Transverse colon (tissue), 4 donors: ENCODE measurements around the gene ATP8B2. TPM values are rescaled to one million over a fixed set of nuclear protein-coding genes. Genes with fewer than 3 reads are reported as not detected.
"Not testable (repeated sequence)": the region's sequence is repeated elsewhere in the genome, so short reads cannot be mapped to it uniquely, and the experiment has no call there.

ENCODE experiments used
- DNase-seq: peaks from one replicate; pipeline ENCODE4 v3.0.0-alpha.2; 2019
- H3K27ac ChIP-seq, 4 donors: fragments of 200-600 bp; sonication (generic); 2 replicates each; pipeline ENCODE4 v1.5.1; 2016 to 2018; ENCODE audit warnings: inconsistent platforms in 4 of 4
- H3K27me3 ChIP-seq: fragments of 200-600 bp; sonication (generic); 2 replicates; pipeline ENCODE4 v1.5.1; 2017; ENCODE audit warnings: inconsistent platforms
- H3K36me3 ChIP-seq, 4 donors: fragments of 200-600 bp; sonication (generic); 2 replicates each; pipeline ENCODE4 v1.5.1; 2017 to 2019; ENCODE audit warnings: inconsistent platforms in 4 of 4
- H3K4me1 ChIP-seq, 4 donors: fragments of 200-600 bp; sonication (generic); 2 replicates each; pipeline ENCODE4 v1.5.1; 2017 to 2020; ENCODE audit warnings: inconsistent platforms in 4 of 4
- H3K4me3 ChIP-seq, 4 donors: fragments of 200-600 bp; sonication (generic); 1 replicate in 1 of 4; 2 replicates in 3 of 4; pipeline versions ENCODE4 v1.5.1 to v1.6.1; 2017 to 2019; ENCODE audit warnings: inconsistent platforms in 4 of 4
- H3K9me3 ChIP-seq, 2 donors: fragments of 200-600 bp; sonication (generic); 2 replicates each; pipeline ENCODE4 v1.5.1; 2017 to 2019; ENCODE audit warnings: inconsistent platforms in 2 of 2
- EP300 ChIP-seq: sonication (generic); formaldehyde crosslinking; IDR thresholded peaks from one replicate; pipeline ENCODE4 v1.6.1; 2017; ENCODE audit warnings: antibody characterized with exemption, low read depth
- POLR2A ChIP-seq: fragments of 450-650 bp; IDR thresholded peaks from one replicate; pipeline ENCODE4 v1.6.1; 2016; ENCODE audit warnings: antibody characterized with exemption, mild to moderate bottlenecking, moderate library complexity
- POLR2AphosphoS5 ChIP-seq, 3 donors: sonication (generic); formaldehyde crosslinking; IDR thresholded peaks; one replicate each; pipeline ENCODE4 v1.6.1; 2016; ENCODE audit warnings: antibody characterized with exemption in 3 of 3
- WGBS, 2 donors: methylation state at CpG; one replicate each; pipeline ENCODE4 v1.1.5; 2018; ENCODE audit warnings: low coverage in 1 of 2; 5-methylcytosine and 5-hydroxymethylcytosine counted together
- in situ Hi-C, 4 donors: fragments of 200-750 bp; cut with MboI; loops; one replicate each; pipeline versions ENCODE4 v1.15.0 to v1.15.1; 2017; ENCODE audit warnings: low sequenced_read_pairs in 3 of 4, low pct_ligation_motif_present in 1 of 4, low pct_unique_long_range_greater_than_20kb in 1 of 4
- intact Hi-C: fragments of 100-400 bp; cut with DNase I; formaldehyde crosslinking; loops from one replicate; pipeline ENCODE4 v1.15.1; 2023; ENCODE audit warnings: low total_unique reads
- total RNA-seq, 4 donors: library from RNA; depleted of rRNA; stranded (reverse); fragments of >200 nt; gene quantifications; one replicate each; pipeline ENCODE4 v1.1.0, GENCODE V29; 2016
- TF ChIP-seq, protein P1 (sequence below), 5 experiments: fragments of 200-600 bp in 3 of 5; fragments of 450-650 bp in 2 of 5; sonication (generic) in 3 of 5; IDR thresholded peaks; 1 replicate in 2 of 5; 2 replicates in 3 of 5; pipeline ENCODE4 v1.5.1; 2016 to 2017; ENCODE audit warnings: antibody characterized with exemption in 5 of 5, inconsistent platforms in 3 of 5, mild to moderate bottlenecking in 2 of 5, moderate library complexity in 1 of 5

The ATP8B2 gene
- total RNA-seq, 4 donors from 2014 or later, result 6.0 to 78.6 (median 24.9) TPM

DNA sequence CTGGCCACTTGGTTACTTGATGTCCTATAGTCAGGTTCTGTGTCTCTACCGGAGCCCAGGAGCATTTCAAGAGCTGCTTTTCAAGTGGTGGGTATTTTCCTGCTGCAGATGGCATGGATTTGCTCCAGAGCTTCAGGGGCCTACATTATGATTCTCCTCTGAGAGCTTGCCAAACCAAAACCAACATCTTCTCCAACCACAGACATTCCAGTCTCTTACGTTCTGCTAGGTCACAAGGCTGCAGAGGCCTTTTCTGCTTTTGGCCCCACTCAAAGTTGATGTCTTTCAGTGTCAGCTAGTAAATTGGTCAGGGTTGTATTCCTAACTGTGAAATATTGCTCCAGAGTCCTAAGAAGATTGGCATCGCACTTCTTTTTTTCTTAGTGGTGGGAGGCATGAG is 19.2 kb upstream of the ATP8B2 start:
- Histone ChIP-seq H3K4me3 (no peak overlapping the region), H3K27ac (no peak overlapping the region), H3K9me3 (no peaks in the 10 kb centered on the region), H3K36me3 (no peaks in the 10 kb centered on the region), H3K4me1 (no peaks in the 10 kb centered on the region), H3K27me3 (no peaks in the 10 kb centered on the region)
- intact Hi-C loops, result no loop called here
- WGBS, 2 donors, result 87 to 88% methylated on average over 2 to 3 of the region's 3 CpGs
- TF ChIP-seq, protein P1, sequence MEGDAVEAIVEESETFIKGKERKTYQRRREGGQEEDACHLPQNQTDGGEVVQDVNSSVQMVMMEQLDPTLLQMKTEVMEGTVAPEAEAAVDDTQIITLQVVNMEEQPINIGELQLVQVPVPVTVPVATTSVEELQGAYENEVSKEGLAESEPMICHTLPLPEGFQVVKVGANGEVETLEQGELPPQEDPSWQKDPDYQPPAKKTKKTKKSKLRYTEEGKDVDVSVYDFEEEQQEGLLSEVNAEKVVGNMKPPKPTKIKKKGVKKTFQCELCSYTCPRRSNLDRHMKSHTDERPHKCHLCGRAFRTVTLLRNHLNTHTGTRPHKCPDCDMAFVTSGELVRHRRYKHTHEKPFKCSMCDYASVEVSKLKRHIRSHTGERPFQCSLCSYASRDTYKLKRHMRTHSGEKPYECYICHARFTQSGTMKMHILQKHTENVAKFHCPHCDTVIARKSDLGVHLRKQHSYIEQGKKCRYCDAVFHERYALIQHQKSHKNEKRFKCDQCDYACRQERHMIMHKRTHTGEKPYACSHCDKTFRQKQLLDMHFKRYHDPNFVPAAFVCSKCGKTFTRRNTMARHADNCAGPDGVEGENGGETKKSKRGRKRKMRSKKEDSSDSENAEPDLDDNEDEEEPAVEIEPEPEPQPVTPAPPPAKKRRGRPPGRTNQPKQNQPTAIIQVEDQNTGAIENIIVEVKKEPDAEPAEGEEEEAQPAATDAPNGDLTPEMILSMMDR (IDR thresholded peaks at IDR 0.05), result no peak
- TF ChIP-seq EP300 (no peak), POLR2AphosphoS5 (IDR thresholded peaks at IDR 0.05) (no peak), POLR2A (no peak)
- in situ Hi-C loops, result no loop called here
- DNase-seq, result no peak

DNA sequence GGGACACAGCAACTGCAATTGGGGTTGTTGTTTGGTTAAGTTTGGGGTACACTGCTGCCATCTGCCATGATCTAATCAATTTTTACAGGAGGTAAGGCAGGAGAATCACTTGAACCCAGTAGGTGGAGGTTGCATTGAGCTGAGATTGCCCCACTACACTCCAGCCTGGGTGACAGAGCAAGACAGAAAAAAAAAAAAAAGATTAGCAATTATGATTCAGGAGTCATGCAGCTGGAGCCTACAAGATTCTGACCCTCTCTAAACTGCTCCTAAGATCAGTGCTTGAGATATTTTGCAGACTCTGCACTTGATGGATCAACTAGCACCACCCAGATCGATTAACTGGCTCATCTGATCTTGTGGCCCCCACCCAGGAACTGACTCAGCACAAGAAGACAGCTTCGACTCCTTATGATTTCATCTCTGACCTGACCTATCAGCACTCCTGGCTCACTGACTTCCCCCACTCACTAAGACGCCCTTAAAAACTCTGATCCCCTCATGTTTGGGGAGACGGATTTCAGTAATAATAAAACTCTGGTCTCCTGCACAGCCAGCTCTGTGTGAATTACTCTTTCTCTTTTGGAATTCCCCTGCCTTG is 17.6 kb upstream of the ATP8B2 start:
- H3K9me3 ChIP-seq, H3K4me1 ChIP-seq, H3K27ac ChIP-seq, H3K27me3 ChIP-seq, H3K36me3 ChIP-seq, H3K4me3 ChIP-seq, DNase-seq, in situ Hi-C loops: not testable (repeated sequence)
- intact Hi-C loops, result loop anchor here (2.0 kb wide), 1 partner anchor 59 kb away; no protein-coding TSS in a partner anchor
- WGBS, 2 donors, result 52 to 80% methylated on average over 1 to 4 of the region's 4 CpGs

DNA sequence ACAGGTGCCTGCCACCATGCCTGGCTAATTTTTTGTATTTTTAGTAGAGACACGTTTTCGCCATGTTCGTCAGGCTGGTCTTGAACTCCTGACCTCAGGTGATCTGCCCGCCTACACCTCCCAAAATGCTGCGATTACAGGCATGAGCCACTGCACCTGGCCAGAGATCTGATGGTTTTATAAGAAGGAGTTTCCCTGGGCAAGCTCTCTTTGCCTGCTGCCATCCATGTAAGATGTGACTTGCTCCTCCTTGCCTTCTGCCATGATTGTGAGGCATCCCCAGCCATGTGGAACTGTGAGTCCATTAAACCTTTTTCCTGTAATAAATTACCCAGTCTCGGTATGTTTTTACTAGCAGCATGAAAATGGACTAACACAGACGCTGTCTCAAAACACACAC is 16.2 kb upstream of the ATP8B2 start:
- H3K27me3 ChIP-seq, H3K4me3 ChIP-seq, H3K9me3 ChIP-seq, H3K27ac ChIP-seq, H3K36me3 ChIP-seq, DNase-seq, in situ Hi-C loops, H3K4me1 ChIP-seq: not testable (repeated sequence)
- intact Hi-C loops, result loop anchor here (2.0 kb wide), 1 partner anchor 60 kb away; no protein-coding TSS in a partner anchor
- WGBS, 2 donors, result 47 to 84% methylated on average over 2 to 7 of the region's 7 CpGs

DNA sequence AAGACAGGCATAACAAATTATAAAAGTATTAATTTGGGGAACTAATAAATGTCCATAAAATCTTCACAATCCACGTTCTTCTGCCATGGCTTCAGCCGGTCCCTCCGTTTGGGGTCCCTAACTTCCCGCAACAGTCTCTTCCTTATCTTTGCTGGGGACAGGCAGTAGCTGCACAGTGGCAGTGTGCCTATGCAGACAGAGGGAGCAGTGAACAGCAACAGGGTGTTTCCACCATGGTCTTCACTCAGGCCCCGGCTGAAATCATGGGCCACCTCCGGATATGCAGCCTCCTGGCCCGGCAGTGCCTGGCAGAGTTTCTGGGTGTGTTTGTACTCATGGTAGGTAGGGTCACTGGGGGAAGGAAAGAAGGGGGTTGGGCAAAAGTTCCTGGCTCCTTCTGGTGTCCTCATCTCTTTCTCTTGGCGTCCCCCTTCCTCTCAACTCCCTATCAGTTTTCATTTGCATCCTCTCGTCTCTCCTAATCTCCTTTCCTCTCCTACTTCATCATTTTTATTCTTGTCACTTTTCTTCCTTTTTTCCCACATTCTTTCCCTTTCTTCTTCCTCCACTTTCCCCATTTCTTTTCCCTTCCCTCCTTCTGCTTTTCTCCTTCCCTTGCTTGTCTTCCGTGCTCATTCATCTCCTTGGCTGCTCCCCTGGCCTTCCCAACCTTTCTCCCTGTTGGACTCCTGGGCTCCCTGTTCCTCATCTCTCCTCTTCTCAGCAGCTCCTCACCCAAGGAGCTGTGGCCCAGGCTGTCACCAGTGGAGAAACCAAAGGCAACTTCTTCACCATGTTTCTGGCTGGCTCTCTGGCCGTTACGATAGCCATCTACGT is 12.9 kb upstream of the ATP8B2 start:
- intact Hi-C loops, H3K36me3 ChIP-seq, H3K9me3 ChIP-seq, H3K27ac ChIP-seq, H3K4me3 ChIP-seq, DNase-seq, H3K4me1 ChIP-seq, H3K27me3 ChIP-seq, in situ Hi-C loops: not testable (repeated sequence)
- WGBS, 2 donors, result 70 to 86% methylated on average over 6 to 13 of the region's 13 CpGs

DNA sequence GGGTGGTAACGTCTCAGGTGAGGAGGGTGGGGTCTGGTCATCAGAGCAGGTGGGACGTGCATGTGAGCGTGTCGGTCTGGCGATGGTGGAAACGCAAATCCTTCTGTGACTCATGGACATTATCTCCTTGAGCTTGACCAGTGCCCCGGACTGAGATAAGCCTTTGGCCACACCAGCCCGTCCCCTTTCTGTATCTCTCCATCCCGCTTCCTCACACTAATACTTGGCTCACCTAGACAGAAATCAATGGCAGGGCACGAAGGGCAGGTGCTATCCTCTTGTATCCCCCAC is 12.3 kb upstream of the ATP8B2 start:
- WGBS, 2 donors, result 83% methylated on average over 10 of the region's 10 CpGs; no CpG with 5 or more reads in 1 of the 2 donors
- intact Hi-C loops, result no loop called here
- in situ Hi-C loops, result no loop called here

DNA sequence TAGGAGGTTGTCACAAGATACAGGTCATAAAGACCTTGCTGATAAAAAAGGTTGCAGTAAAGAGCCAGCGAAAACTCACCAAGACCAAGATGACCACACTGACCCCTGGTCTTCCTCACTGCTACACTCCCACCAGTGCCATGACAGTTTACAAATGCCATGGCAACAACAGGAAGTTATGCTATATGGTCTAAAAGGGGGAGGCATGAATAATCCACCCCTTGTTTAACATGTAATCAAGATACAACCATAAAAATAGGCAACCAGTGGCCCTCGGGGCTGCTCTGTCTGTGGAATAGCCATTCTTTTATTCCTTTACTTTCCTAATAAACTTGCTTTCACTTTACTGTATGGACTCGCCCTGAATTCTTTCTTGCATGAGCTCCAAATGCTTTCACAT is 11.1 kb upstream of the ATP8B2 start:
- H3K4me3 ChIP-seq, H3K9me3 ChIP-seq, H3K27ac ChIP-seq, H3K27me3 ChIP-seq, intact Hi-C loops, H3K4me1 ChIP-seq, DNase-seq, in situ Hi-C loops, H3K36me3 ChIP-seq: not testable (repeated sequence)
- 56 to 70% methylated on average over 3 of the region's 3 CpGs for WGBS, 2 donors

More for the DNA sequence above, 12.3 kb upstream of the ATP8B2 start:
- Histone ChIP-seq H3K27ac (no peak overlapping the region), H3K27me3 (no peaks in the 10 kb centered on the region), H3K4me3 (no peak overlapping the region), H3K9me3 (peaks cover 0 to 5% of the 10 kb centered on the region in 2 donors), H3K4me1 (no peaks in the 10 kb centered on the region), H3K36me3 (no peaks in the 10 kb centered on the region)
- DNase-seq, result no peak
- TF ChIP-seq, protein P1 (IDR thresholded peaks at IDR 0.05), result no peak
- no peak for TF ChIP-seq EP300
- TF ChIP-seq POLR2A, result no peak
- TF ChIP-seq POLR2AphosphoS5 (IDR thresholded peaks at IDR 0.05), result no peak
